GM08714 (cell line): Measurements from ENCODE around the gene CFDP1.

Source experiments
- H3K4me3 ChIP-seq: fragments of 200-500 bp; sonication (Bioruptor generic); 2 replicates; pipeline ENCODE4 v1.5.1; 2014; ENCODE audit warnings: mild to moderate bottlenecking, low read length, inconsistent platforms
- ZNF274 ChIP-seq: IDR thresholded peaks from 2 replicates; pipeline ENCODE4 v1.6.1; 2012; ENCODE audit warnings: mild to moderate bottlenecking, low read depth, low read length

The CFDP1 gene

GRCh38 chr16:75254359-75254837, 178.9 kb downstream of the CFDP1 start:
- no peak overlapping the region for H3K4me3 ChIP-seq
- no peak for TF ChIP-seq ZNF274

- TF ChIP-seq ZNF274, result no peak
- no peak overlapping the region for H3K4me3 ChIP-seq
Measured at GRCh38 chr16:75252946-75253911, 180.1 kb downstream of the CFDP1 start.

GRCh38 chr16:75252049-75252864, 181.0 kb downstream of the CFDP1 start:
- H3K4me3 ChIP-seq, result peak overlapping the region; percentile 24; the same call in 1 of the 2 replicates

GRCh38 chr16:75251280-75252048, 181.8 kb downstream of the CFDP1 start, which contains the start of gene BCAR1:
Gene BCAR1 (minus strand): TSS chr16:75251624. CDS start chr16:75251482, 142 bp downstream.
- no peak for TF ChIP-seq ZNF274
- H3K4me3 ChIP-seq, result peak within 1 kb of the TSS; percentile 76; the same call in 1 of the 2 replicates

More at GRCh38 chr16:75252049-75252864, 181.0 kb downstream of the CFDP1 start:
- TF ChIP-seq ZNF274, result no peak

GRCh38 chr16:75250809-75251279, 182.5 kb downstream of the CFDP1 start:
- no peak for TF ChIP-seq ZNF274
- H3K4me3 ChIP-seq, result peak overlapping the region; percentile 76; the same call in 1 of the 2 replicates

- H3K4me3 ChIP-seq, result peak overlapping the region; percentile 76; the same call in 1 of the 2 replicates
- TF ChIP-seq ZNF274, result no peak
Measured at GRCh38 chr16:75250089-75250808, 183.1 kb downstream of the CFDP1 start.

GRCh38 chr16:75249441-75249840, 183.9 kb downstream of the CFDP1 start:
- H3K4me3 ChIP-seq, result no peak overlapping the region
- no peak for TF ChIP-seq ZNF274

- no peak for TF ChIP-seq ZNF274
- H3K4me3 ChIP-seq, result no peak overlapping the region
Measured at GRCh38 chr16:75248536-75249380, 184.5 kb downstream of the CFDP1 start.

- no peak for TF ChIP-seq ZNF274
- H3K4me3 ChIP-seq, result no peak overlapping the region
Measured at GRCh38 chr16:75248142-75248535, 185.2 kb downstream of the CFDP1 start.

GRCh38 chr16:75247249-75247648, 186.1 kb downstream of the CFDP1 start:
- no peak overlapping the region for H3K4me3 ChIP-seq
- no peak for TF ChIP-seq ZNF274

GRCh38 chr16:75246504-75247205, 186.6 kb downstream of the CFDP1 start:
- H3K4me3 ChIP-seq, result no peak overlapping the region

More at GRCh38 chr16:75246504-75247205, 186.6 kb downstream of the CFDP1 start:
- no peak for TF ChIP-seq ZNF274
